Testis (tissue), 3 donors: ENCODE data around the gene ZNF792. TPM values are rescaled to one million over a fixed set of nuclear protein-coding genes. Genes with fewer than 3 reads are reported as not detected.
A peak's percentile ranks its signal among the peaks of the same experiment; 100 is the strongest.

Experiments used
- DNase-seq: peaks from one replicate; pipeline ENCODE4 v3.0.0-alpha.2; 2019
- H3K27ac ChIP-seq, 2 donors: fragments of 200-600 bp; sonication (generic); one replicate each; pipeline ENCODE4 v1.5.1; 2019
- H3K27me3 ChIP-seq: fragments of 200-600 bp; sonication (generic); one replicate; pipeline ENCODE4 v1.5.1; 2019
- H3K36me3 ChIP-seq: fragments of 200-600 bp; sonication (generic); one replicate; pipeline ENCODE4 v1.5.1; 2017; ENCODE audit warnings: low read depth; ENCODE audit errors: missing control alignments
- H3K4me1 ChIP-seq: fragments of 200-600 bp; sonication (generic); one replicate; pipeline ENCODE4 v1.5.1; 2019
- H3K4me3 ChIP-seq, 2 donors: fragments of 200-600 bp; sonication (generic); one replicate each; pipeline ENCODE4 v1.5.1; 2017 to 2019
- H3K9me3 ChIP-seq: fragments of 200-600 bp; sonication (generic); one replicate; pipeline ENCODE4 v1.5.1; 2017
- CTCF ChIP-seq, 3 experiments: fragments of 450-650 bp in 2 of 3; fragments of 200-600 bp in 1 of 3; sonication (generic) in 1 of 3; IDR thresholded peaks; one replicate each; pipeline ENCODE4 v1.5.1; 2016 to 2019; ENCODE audit warnings: antibody characterized with exemption in 3 of 3, mild to moderate bottlenecking in 2 of 3, moderate library complexity in 1 of 3
- POLR2A ChIP-seq: fragments of 450-650 bp; IDR thresholded peaks from one replicate; pipeline ENCODE4 v1.6.1; 2017; ENCODE audit warnings: antibody characterized with exemption, mild to moderate bottlenecking, moderate library complexity
- WGBS, 2 donors: methylation state at CpG; one replicate each; pipeline ENCODE4 v1.1.5; 2018; 5-methylcytosine and 5-hydroxymethylcytosine counted together
- intact Hi-C: fragments of 100-400 bp; cut with DNase I; formaldehyde crosslinking; loops from one replicate; pipeline ENCODE4 v1.15.1; 2023; ENCODE audit warnings: low total_unique reads
- polyA plus RNA-seq: library from polyadenylated mRNA; stranded (reverse); fragments of 350-450 nt; fragmentation: Illumina TruSeq; extraction: RNeasy Lipid Tissue Mini Kit (QIAGEN cat#74804); gene quantifications from one replicate; pipeline ENCODE4 v1.2.3, GENCODE V29; 2014; ENCODE audit warnings: low read depth, low replicate concordance; ENCODE audit not compliant: insufficient read depth
- total RNA-seq, 2 donors: library from RNA; depleted of rRNA; stranded (reverse); fragments of >200 nt; gene quantifications; one replicate each; pipeline ENCODE4 v1.2.3, GENCODE V29; 2016

ZNF792 gene
- total and polyA plus RNA-seq, 3 donors from 2014 or later, result 2.3 to 6.6 (median 5.4) TPM

- Histone ChIP-seq H3K27ac (no peak overlapping the region), H3K4me3 (no peak overlapping the region), H3K9me3 (no peaks in the 10 kb centered on the region), H3K36me3 (no peaks in the 10 kb centered on the region), H3K27me3 (no peaks in the 10 kb centered on the region), H3K4me1 (no peaks in the 10 kb centered on the region)
- no peak for TF ChIP-seq POLR2A
- no peak for TF ChIP-seq CTCF (IDR thresholded peaks at IDR 0.05)
- DNase-seq, result no peak
- WGBS, 2 donors, result 94 to 98% methylated on average over 10 of the region's 10 CpGs
- intact Hi-C loops, result no loop called here
These were observed 25.1 kb downstream of the ZNF792 start for GRCh38 chr19:34938886-34939285.

- intact Hi-C loops, result no loop called here
- DNase-seq, result no peak
- TF ChIP-seq POLR2A (no peak), CTCF (IDR thresholded peaks at IDR 0.05) (no peak)
- Histone ChIP-seq H3K4me3 (no peak overlapping the region), H3K27ac (no peak overlapping the region), H3K27me3 (no peaks in the 10 kb centered on the region), H3K4me1 (no peaks in the 10 kb centered on the region), H3K36me3 (no peaks in the 10 kb centered on the region), H3K9me3 (no peaks in the 10 kb centered on the region)
- 94 to 99% methylated on average over 4 of the region's 4 CpGs for WGBS, 2 donors
These were observed 27.8 kb downstream of the ZNF792 start for GRCh38 chr19:34936184-34936583.

GRCh38 chr19:34932494-34932893 is 31.5 kb downstream of the ZNF792 start:
- H3K9me3 ChIP-seq, result no peaks in the 10 kb centered on the region
- 96 to 97% methylated on average over 6 of the region's 6 CpGs for WGBS, 2 donors
- H3K4me1 ChIP-seq, result peaks cover 3% of the 10 kb centered on the region
- H3K27ac ChIP-seq, result no peak overlapping the region
- TF ChIP-seq POLR2A (no peak), CTCF (IDR thresholded peaks at IDR 0.05) (no peak)
- no peaks in the 10 kb centered on the region for H3K27me3 ChIP-seq
- H3K4me3 ChIP-seq, result no peak overlapping the region
- intact Hi-C loops, result no loop called here
- no peak for DNase-seq
- no peaks in the 10 kb centered on the region for H3K36me3 ChIP-seq

- no peaks in the 10 kb centered on the region for H3K9me3 ChIP-seq
- 0 to 1% methylated on average over 37 to 53 of the region's 53 CpGs for WGBS, 2 donors
- H3K4me1 ChIP-seq, result peaks cover 5% of the 10 kb centered on the region
- H3K27ac ChIP-seq, result peak within 1 kb of the TSS; percentile 14 to 31
- peak; percentile 93 for DNase-seq
- intact Hi-C loops, result no loop called here
- TF ChIP-seq CTCF (IDR thresholded peaks at IDR 0.05) (peak in 1 of 3 experiments; percentile 6), POLR2A (no peak)
- no peaks in the 10 kb centered on the region for H3K27me3 ChIP-seq
- peak within 1 kb of the TSS; percentile 51 to 81 for H3K4me3 ChIP-seq
- H3K36me3 ChIP-seq, result no peaks in the 10 kb centered on the region
These were observed 37.2 kb downstream of the ZNF792 start, which contains the start of gene ZNF30 for GRCh38 chr19:34926685-34927375. ZNF30 (plus strand) TSS chr19:34926903; CDS start chr19:34929948, 3,045 bp downstream.

GRCh38 chr19:34926361-34926684 is 37.7 kb downstream of the ZNF792 start:
- Histone ChIP-seq H3K9me3 (no peaks in the 10 kb centered on the region), H3K27me3 (no peaks in the 10 kb centered on the region), H3K27ac (peak overlapping the region in 1 of 2 donors; percentile 14), H3K36me3 (no peaks in the 10 kb centered on the region), H3K4me3 (peak overlapping the region in 1 of 2 donors; percentile 81), H3K4me1 (peaks cover 5% of the 10 kb centered on the region)
- DNase-seq, result no peak
- WGBS, 2 donors, result 46 to 53% methylated on average over 3 of the region's 3 CpGs
- no peak for TF ChIP-seq CTCF (IDR thresholded peaks at IDR 0.05)
- no peak for TF ChIP-seq POLR2A
- intact Hi-C loops, result no loop called here
